ENCODE data around the gene LIN37.

DNA sequence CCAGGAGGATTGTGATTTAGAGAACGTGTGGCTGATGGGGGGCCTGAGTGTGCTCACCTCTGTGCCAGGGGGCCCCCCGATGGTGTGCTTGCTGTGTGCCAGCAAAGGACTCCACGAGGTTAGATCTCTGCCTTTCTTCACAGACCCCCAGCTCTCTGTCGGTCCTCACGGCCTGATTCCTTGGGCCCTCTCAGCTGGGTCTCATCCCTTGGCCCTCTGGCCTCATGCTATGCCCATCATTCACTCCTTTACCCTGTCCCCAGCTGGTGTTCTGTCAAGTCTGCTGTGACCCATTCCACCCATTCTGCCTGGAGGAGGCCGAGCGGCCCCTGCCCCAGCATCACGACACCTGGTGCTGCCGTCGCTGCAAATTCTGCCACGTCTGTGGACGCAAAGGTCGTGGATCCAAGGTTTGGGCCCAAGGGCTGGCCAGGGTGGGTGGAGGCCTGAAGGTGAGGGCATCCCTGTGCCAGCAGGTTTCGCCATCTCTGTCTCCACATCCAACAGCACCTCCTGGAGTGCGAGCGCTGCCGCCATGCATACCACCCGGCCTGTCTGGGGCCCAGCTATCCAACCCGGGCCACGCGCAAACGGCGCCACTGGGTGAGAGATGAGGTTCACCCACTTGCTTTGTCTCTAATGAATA lies 23.0 kb upstream of the LIN37 start:
- no peak for TF ChIP-seq CTCF (IDR thresholded peaks at IDR 0.05)
- TF ChIP-seq POLR2A (IDR thresholded peaks at IDR 0.05): no peak
